ENCODE results near the gene RNF151.

The RNF151 gene

GRCh38 chr16:1929578-1930337, 36.9 kb upstream of the RNF151 start:
- H4K8ac ChIP-seq (ENCODE audit: low read depth, low read length): peak overlapping the region; percentile 88
- peak overlapping the region; percentile 84 for H2BK120ac ChIP-seq (ENCODE audit: insufficient read depth, low read length, poor library complexity)
- H3K4me2 ChIP-seq (ENCODE audit: low read length): peak overlapping the region; percentile 84
- H3K79me1 ChIP-seq (ENCODE audit: low read length): peaks cover 3% of the 10 kb centered on the region
- no peak overlapping the region for H2AK5ac ChIP-seq (ENCODE audit: low read length)
- H3K18ac ChIP-seq (ENCODE audit: low read length): peak overlapping the region; percentile 69
- H3K4me1 ChIP-seq (ENCODE audit: control insufficient read depth in 1 of 2, insufficient read depth in 2 of 2, low read length in 2 of 2): peaks cover 0 to 6% of the 10 kb centered on the region in 2 experiments
- WGBS (ENCODE audit: extremely low coverage, insufficient coverage, insufficient read length): no CpG with 5 or more reads among the region's 70 CpGs
- peak overlapping the region; percentile 79 for H4K91ac ChIP-seq (ENCODE audit: low read depth, low read length)
- peak; percentile 84 to 93 for DNase-seq
- H3K27me3 ChIP-seq (ENCODE audit: insufficient read depth, low read length): no peaks in the 10 kb centered on the region
- H3K9me3 ChIP-seq (ENCODE audit: insufficient read depth, low read depth, low read length): peaks cover 6% of the 10 kb centered on the region
- no peak overlapping the region for H2BK5ac ChIP-seq (ENCODE audit: low read depth, low read length, poor library complexity)
- H3K36me3 ChIP-seq (ENCODE audit: control insufficient read depth in 1 of 2, insufficient read depth in 2 of 2, low read length in 2 of 2): no peaks in the 10 kb centered on the region
- peak overlapping the region; percentile 63 for H3K4me3 ChIP-seq (ENCODE audit: low read depth, low read length)
- no peaks in the 10 kb centered on the region for H3K79me2 ChIP-seq (ENCODE audit: control insufficient read depth, insufficient read depth, low read length, poor library complexity)
- H2BK12ac ChIP-seq (ENCODE audit: low read length): peak overlapping the region; percentile 19
- no peak overlapping the region for H3K23ac ChIP-seq (ENCODE audit: low read length)
- H3K9ac ChIP-seq (ENCODE audit: low read length): no peak overlapping the region
- H2AFZ ChIP-seq (ENCODE audit: insufficient read depth, low read length, poor library complexity): peak overlapping the region; percentile 52
- no peak overlapping the region for H3K27ac ChIP-seq (ENCODE audit: low read depth, low read length)
- peak overlapping the region; percentile 86 for H4K12ac ChIP-seq (ENCODE audit: low read depth, low read length)
- peak overlapping the region; percentile 66 for H3K14ac ChIP-seq (ENCODE audit: low read length)
- peak overlapping the region; percentile 82 for H3K4ac ChIP-seq (ENCODE audit: low read depth, low read length)

- H3K4ac ChIP-seq (ENCODE audit: low read depth, low read length): no peak overlapping the region
- DNase-seq: no peak
- no peak overlapping the region for H2AFZ ChIP-seq (ENCODE audit: insufficient read depth, low read length, poor library complexity)
- H3K79me2 ChIP-seq (ENCODE audit: control insufficient read depth, insufficient read depth, low read length, poor library complexity): no peaks in the 10 kb centered on the region
- H3K23ac ChIP-seq (ENCODE audit: low read length): no peak overlapping the region
- H2BK12ac ChIP-seq (ENCODE audit: low read length): peak overlapping the region; percentile 19
- no peak overlapping the region for H2BK120ac ChIP-seq (ENCODE audit: insufficient read depth, low read length, poor library complexity)
- H4K12ac ChIP-seq (ENCODE audit: low read depth, low read length): no peak overlapping the region
- no peak overlapping the region for H3K9ac ChIP-seq (ENCODE audit: low read length)
- H3K14ac ChIP-seq (ENCODE audit: low read length): no peak overlapping the region
- H3K36me3 ChIP-seq (ENCODE audit: control insufficient read depth in 1 of 2, insufficient read depth in 2 of 2, low read length in 2 of 2): no peaks in the 10 kb centered on the region
- H3K4me2 ChIP-seq (ENCODE audit: low read length): no peak overlapping the region
- H4K91ac ChIP-seq (ENCODE audit: low read depth, low read length): no peak overlapping the region
- H3K27ac ChIP-seq (ENCODE audit: low read depth, low read length): no peak overlapping the region
- no peak overlapping the region for H3K18ac ChIP-seq (ENCODE audit: low read length)
- H2BK5ac ChIP-seq (ENCODE audit: low read depth, low read length, poor library complexity): no peak overlapping the region
- H3K9me3 ChIP-seq (ENCODE audit: insufficient read depth, low read depth, low read length): peaks cover 6% of the 10 kb centered on the region
- H3K4me1 ChIP-seq (ENCODE audit: control insufficient read depth in 1 of 2, insufficient read depth in 2 of 2, low read length in 2 of 2): peaks cover 0 to 6% of the 10 kb centered on the region in 2 experiments
- no peak overlapping the region for H3K4me3 ChIP-seq (ENCODE audit: low read depth, low read length)
- no CpG with 5 or more reads among the region's 10 CpGs for WGBS (ENCODE audit: extremely low coverage, insufficient coverage, insufficient read length)
- H2AK5ac ChIP-seq (ENCODE audit: low read length): no peak overlapping the region
- H3K79me1 ChIP-seq (ENCODE audit: low read length): peaks cover 3% of the 10 kb centered on the region
- H4K8ac ChIP-seq (ENCODE audit: low read depth, low read length): peak overlapping the region; percentile 48
- H3K27me3 ChIP-seq (ENCODE audit: insufficient read depth, low read length): no peaks in the 10 kb centered on the region
Measured at GRCh38 chr16:1930338-1930720, 36.3 kb upstream of the RNF151 start.

GRCh38 chr16:1932050-1933028, 34.3 kb upstream of the RNF151 start:
- Histone ChIP-seq H3K4ac (ENCODE audit: low read depth, low read length) (no peak overlapping the region), H4K91ac (ENCODE audit: low read depth, low read length) (no peak overlapping the region), H3K27ac (ENCODE audit: low read depth, low read length) (no peak overlapping the region), H3K27me3 (ENCODE audit: insufficient read depth, low read length) (no peaks in the 10 kb centered on the region), H3K9me3 (ENCODE audit: insufficient read depth, low read depth, low read length) (peaks cover 2% of the 10 kb centered on the region), H2BK120ac (ENCODE audit: insufficient read depth, low read length, poor library complexity) (no peak overlapping the region), H3K18ac (ENCODE audit: low read length) (no peak overlapping the region), H3K79me1 (ENCODE audit: low read length) (peaks cover 3% of the 10 kb centered on the region), H4K12ac (ENCODE audit: low read depth, low read length) (no peak overlapping the region), H3K79me2 (ENCODE audit: control insufficient read depth, insufficient read depth, low read length, poor library complexity) (no peaks in the 10 kb centered on the region), H3K23ac (ENCODE audit: low read length) (no peak overlapping the region), H3K4me2 (ENCODE audit: low read length) (no peak overlapping the region), H2AFZ (ENCODE audit: insufficient read depth, low read length, poor library complexity) (no peak overlapping the region), H3K36me3 (ENCODE audit: control insufficient read depth in 1 of 2, insufficient read depth in 2 of 2, low read length in 2 of 2) (no peaks in the 10 kb centered on the region), H2BK5ac (ENCODE audit: low read depth, low read length, poor library complexity) (no peak overlapping the region), H2BK12ac (ENCODE audit: low read length) (no peak overlapping the region), H3K9ac (ENCODE audit: low read length) (no peak overlapping the region), H3K14ac (ENCODE audit: low read length) (no peak overlapping the region), H3K4me3 (ENCODE audit: low read depth, low read length) (no peak overlapping the region), H2AK5ac (ENCODE audit: low read length) (no peak overlapping the region), H4K8ac (ENCODE audit: low read depth, low read length) (no peak overlapping the region), H3K4me1 (ENCODE audit: control insufficient read depth in 1 of 2, insufficient read depth in 2 of 2, low read length in 2 of 2) (peaks cover 0 to 6% of the 10 kb centered on the region in 2 experiments)
- no peak for DNase-seq
- WGBS (ENCODE audit: extremely low coverage, insufficient coverage, insufficient read length): no CpG with 5 or more reads among the region's 19 CpGs

GRCh38 chr16:1933097-1933661, 33.5 kb upstream of the RNF151 start:
- no peaks in the 10 kb centered on the region for H3K27me3 ChIP-seq (ENCODE audit: insufficient read depth, low read length)
- no peak overlapping the region for H4K12ac ChIP-seq (ENCODE audit: low read depth, low read length)
- no peak overlapping the region for H3K4me2 ChIP-seq (ENCODE audit: low read length)
- no peak overlapping the region for H3K9ac ChIP-seq (ENCODE audit: low read length)
- DNase-seq: no peak
- H2AFZ ChIP-seq (ENCODE audit: insufficient read depth, low read length, poor library complexity): no peak overlapping the region
- H3K14ac ChIP-seq (ENCODE audit: low read length): no peak overlapping the region
- no peaks in the 10 kb centered on the region for H3K79me2 ChIP-seq (ENCODE audit: control insufficient read depth, insufficient read depth, low read length, poor library complexity)
- WGBS (ENCODE audit: extremely low coverage, insufficient coverage, insufficient read length): no CpG with 5 or more reads among the region's 23 CpGs
- H3K4me3 ChIP-seq (ENCODE audit: low read depth, low read length): no peak overlapping the region
- H3K4ac ChIP-seq (ENCODE audit: low read depth, low read length): no peak overlapping the region
- H3K9me3 ChIP-seq (ENCODE audit: insufficient read depth, low read depth, low read length): peaks cover 2% of the 10 kb centered on the region
- no peak overlapping the region for H3K18ac ChIP-seq (ENCODE audit: low read length)
- H3K27ac ChIP-seq (ENCODE audit: low read depth, low read length): no peak overlapping the region
- peaks cover 0 to 6% of the 10 kb centered on the region in 2 experiments for H3K4me1 ChIP-seq (ENCODE audit: control insufficient read depth in 1 of 2, insufficient read depth in 2 of 2, low read length in 2 of 2)
- H3K23ac ChIP-seq (ENCODE audit: low read length): no peak overlapping the region
- H2AK5ac ChIP-seq (ENCODE audit: low read length): no peak overlapping the region
- no peak overlapping the region for H4K8ac ChIP-seq (ENCODE audit: low read depth, low read length)
- H4K91ac ChIP-seq (ENCODE audit: low read depth, low read length): no peak overlapping the region
- H3K79me1 ChIP-seq (ENCODE audit: low read length): peaks cover 3% of the 10 kb centered on the region
- no peak overlapping the region for H2BK120ac ChIP-seq (ENCODE audit: insufficient read depth, low read length, poor library complexity)
- no peak overlapping the region for H2BK5ac ChIP-seq (ENCODE audit: low read depth, low read length, poor library complexity)
- H3K36me3 ChIP-seq (ENCODE audit: control insufficient read depth in 1 of 2, insufficient read depth in 2 of 2, low read length in 2 of 2): peaks cover 5 to 6% of the 10 kb centered on the region in 2 experiments
- H2BK12ac ChIP-seq (ENCODE audit: low read length): no peak overlapping the region
